Smooth muscle cell (in vitro differentiated cells): Measurements from ENCODE around the gene ZNF189. TPM values are rescaled to one million over a fixed set of nuclear protein-coding genes. Genes with fewer than 3 reads are reported as not detected.

Experiments used
- DNase-seq: peaks from one replicate; lab custom pipeline; 2025; ENCODE audit not compliant: unreplicated experiment; lab: John Stamatoyannopoulos, UW
- H2AFZ ChIP-seq: fragments of 200-600 bp; sonication (generic); 2 replicates; pipeline ENCODE4 v1.6.0; 2016; ENCODE audit warnings: antibody characterized with exemption, low read depth, mild to moderate bottlenecking
- H3F3A ChIP-seq: fragments of 200-600 bp; sonication (generic); 2 replicates; pipeline ENCODE4 v1.6.0; 2017; ENCODE audit warnings: antibody characterized with exemption, low read depth
- H3K27ac ChIP-seq: fragments of 200-600 bp; sonication (generic); 2 replicates; pipeline ENCODE4 v1.5.1; 2016; ENCODE audit warnings: low read depth, mild to moderate bottlenecking
- H3K27me3 ChIP-seq: fragments of 200-600 bp; sonication (generic); 2 replicates; pipeline ENCODE4 v1.6.1; 2016; ENCODE audit warnings: low read depth, mild to moderate bottlenecking
- H3K36me3 ChIP-seq: fragments of 200-600 bp; sonication (generic); 2 replicates; pipeline ENCODE4 v1.5.1; 2016; ENCODE audit warnings: low read depth
- H3K4me1 ChIP-seq: fragments of 200-600 bp; sonication (generic); 2 replicates; pipeline ENCODE4 v1.5.1; 2016; ENCODE audit warnings: low read depth
- H3K4me2 ChIP-seq: fragments of 200-600 bp; sonication (generic); 2 replicates; pipeline ENCODE4 v1.6.0; 2016; ENCODE audit warnings: mild to moderate bottlenecking
- H3K4me3 ChIP-seq: fragments of 200-600 bp; sonication (generic); 2 replicates; pipeline ENCODE4 v1.5.1; 2016; ENCODE audit warnings: mild to moderate bottlenecking
- H3K79me2 ChIP-seq: fragments of 200-600 bp; sonication (generic); 2 replicates; pipeline ENCODE4 v1.6.0; 2016; ENCODE audit warnings: low read depth, mild to moderate bottlenecking
- H3K9ac ChIP-seq: fragments of 200-600 bp; sonication (generic); 2 replicates; pipeline ENCODE4 v1.6.0; 2016; ENCODE audit warnings: low read depth
- H3K9me3 ChIP-seq: fragments of 200-600 bp; sonication (generic); replicated peaks from 2 replicates; pipeline ENCODE4 v1.5.1; 2016; ENCODE audit warnings: low read depth
- H4K20me1 ChIP-seq: fragments of 200-600 bp; sonication (generic); 2 replicates; pipeline ENCODE4 v1.6.0; 2016; ENCODE audit warnings: low read depth
- CTCF ChIP-seq: fragments of 200-600 bp; sonication (generic); IDR thresholded peaks from 2 replicates; pipeline ENCODE4 v1.5.1; 2017; ENCODE audit warnings: borderline replicate concordance, mild to moderate bottlenecking, antibody characterized with exemption; ENCODE audit not compliant: insufficient read depth, poor library complexity, severe bottlenecking
- WGBS: methylation state at CpG from one replicate; pipeline ENCODE4 v1.1.7; 2016; ENCODE audit warnings: low lambda C conversion rate; 5-methylcytosine and 5-hydroxymethylcytosine counted together
- polyA plus RNA-seq: library from polyadenylated mRNA; unstranded; fragments of >200 nt; fragmentation: Nextera tagmentation; extraction: Ambion mirVana; gene quantifications from 2 replicates; pipeline ENCODE4 v1.2.1, GENCODE V29; 2016
- total RNA-seq: library from RNA; depleted of rRNA; stranded (reverse); fragments of >200 nt; gene quantifications from 2 replicates; pipeline ENCODE4 v1.2.3, GENCODE V29; 2014

The ZNF189 gene
- total and polyA plus RNA-seq, 2 experiments from 2014 or later: 2.7 to 12.9 TPM

- no peak for TF ChIP-seq CTCF
- WGBS: 91% methylated on average over 8 of the region's 8 CpGs
- no peak overlapping the region for H3K4me2 ChIP-seq
Observed at GRCh38 chr9:101427358-101427757, 28.7 kb downstream of the ZNF189 start.

DNA sequence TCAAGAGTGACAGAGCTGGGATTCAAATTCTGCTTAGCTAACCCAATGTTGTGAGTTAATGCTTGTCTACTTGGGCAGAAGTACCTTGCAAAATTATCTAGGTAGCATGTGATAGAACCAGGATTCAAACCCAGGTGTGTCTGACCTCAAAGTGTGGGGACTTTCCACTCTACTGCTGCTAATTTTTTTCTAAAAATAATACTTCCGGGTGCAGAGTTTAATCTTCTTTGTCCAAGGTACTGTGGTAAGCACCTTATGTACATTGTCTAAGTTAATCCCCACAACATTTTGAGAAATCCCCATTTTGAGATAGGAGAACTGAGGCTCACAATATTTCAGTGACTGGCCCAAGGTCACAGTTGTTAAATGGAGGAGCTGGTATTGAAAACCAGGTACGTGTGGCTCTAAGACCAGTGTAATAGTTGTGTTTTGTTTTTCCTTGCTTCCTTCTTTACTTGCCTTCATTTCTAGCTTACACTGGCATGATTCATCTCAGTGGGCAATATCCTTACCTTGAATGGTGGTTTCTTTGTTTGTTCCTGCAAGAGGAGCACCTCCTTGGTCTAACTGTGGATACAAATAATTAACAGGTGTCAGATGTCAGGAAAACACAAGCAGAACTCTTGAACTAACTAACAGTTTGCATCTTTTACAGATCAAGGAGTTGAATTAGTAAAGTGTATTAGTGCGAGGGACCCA, 29.5 kb downstream of the ZNF189 start:
- Histone ChIP-seq H3K79me2 (no peaks in the 10 kb centered on the region), H3K4me2 (no peak overlapping the region), H3F3A (no peaks in the 10 kb centered on the region), H3K9me3 (no peaks in the 10 kb centered on the region), H3K4me1 (no peaks in the 10 kb centered on the region), H3K27me3 (no peaks in the 10 kb centered on the region), H2AFZ (no peak overlapping the region), H4K20me1 (no peaks in the 10 kb centered on the region), H3K27ac (no peak overlapping the region), H3K4me3 (no peak overlapping the region), H3K9ac (no peak overlapping the region), H3K36me3 (no peaks in the 10 kb centered on the region)
- 86% methylated on average over 3 of the region's 3 CpGs for WGBS
- DNase-seq: no peak
- TF ChIP-seq CTCF: no peak

More at GRCh38 chr9:101427358-101427757, 28.7 kb downstream of the ZNF189 start:
- no peaks in the 10 kb centered on the region for H3K4me1 ChIP-seq
- no peaks in the 10 kb centered on the region for H3K79me2 ChIP-seq
- no peak overlapping the region for H3K27ac ChIP-seq
- no peaks in the 10 kb centered on the region for H3K9me3 ChIP-seq
- H3F3A ChIP-seq: no peaks in the 10 kb centered on the region
- H4K20me1 ChIP-seq: no peaks in the 10 kb centered on the region
- H3K27me3 ChIP-seq: no peaks in the 10 kb centered on the region
- H3K9ac ChIP-seq: no peak overlapping the region
- no peak overlapping the region for H3K4me3 ChIP-seq
- H3K36me3 ChIP-seq: no peaks in the 10 kb centered on the region
- no peak overlapping the region for H2AFZ ChIP-seq
- no peak for DNase-seq

DNA sequence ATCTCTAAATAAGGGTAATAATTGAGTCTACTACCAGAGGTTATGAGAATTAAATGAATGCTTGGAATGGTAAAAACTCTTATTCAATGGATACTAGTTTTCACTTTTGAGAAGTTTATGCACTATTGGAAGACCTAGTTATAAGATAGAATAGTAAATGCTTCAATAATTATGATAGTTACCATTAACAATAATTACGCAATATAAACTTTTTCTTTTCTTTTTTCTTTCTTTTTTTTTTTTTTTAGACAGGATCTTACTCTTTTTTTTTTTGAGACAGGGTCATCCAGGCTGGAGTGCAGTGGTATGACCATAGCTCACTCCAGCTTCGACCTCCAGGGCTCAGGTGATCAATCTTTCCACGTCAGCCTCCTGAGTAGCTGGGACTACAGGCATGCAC, 30.3 kb downstream of the ZNF189 start:
- Histone ChIP-seq H3K4me1 (no peaks in the 10 kb centered on the region), H3K36me3 (no peaks in the 10 kb centered on the region), H3F3A (no peaks in the 10 kb centered on the region), H4K20me1 (no peaks in the 10 kb centered on the region), H3K79me2 (no peaks in the 10 kb centered on the region), H3K9me3 (no peaks in the 10 kb centered on the region), H3K27me3 (no peaks in the 10 kb centered on the region), H3K9ac (no peak overlapping the region), H3K27ac (no peak overlapping the region), H2AFZ (no peak overlapping the region), H3K4me3 (no peak overlapping the region), H3K4me2 (no peak overlapping the region)
- no peak for DNase-seq
- TF ChIP-seq CTCF: no peak
- 99% methylated on average over 3 of the region's 3 CpGs for WGBS

DNA sequence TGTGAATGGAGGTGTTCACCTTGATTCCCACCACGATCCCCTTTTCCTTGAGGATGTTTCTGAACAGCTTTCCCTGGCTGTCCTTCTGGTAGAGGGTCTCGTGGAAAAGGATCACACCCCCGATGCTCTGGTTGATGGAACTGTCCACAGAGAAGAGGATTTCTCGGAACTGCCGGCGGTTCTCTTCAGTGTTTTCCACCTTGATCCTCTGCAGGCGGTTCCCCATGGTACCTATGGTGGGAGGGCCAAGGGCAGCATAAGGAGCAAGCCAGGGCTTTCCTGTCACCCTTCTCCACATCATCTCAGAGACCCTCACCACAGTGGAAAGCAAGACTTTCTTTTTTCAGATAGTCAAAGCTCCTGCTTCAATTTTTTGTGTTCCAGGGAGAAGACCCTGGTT, 31.1 kb downstream of the ZNF189 start:
- WGBS: 93% methylated on average over 7 of the region's 7 CpGs
- no peak for TF ChIP-seq CTCF

More for the DNA sequence above, 31.1 kb downstream of the ZNF189 start:
- no peak for DNase-seq
- Histone ChIP-seq H3K79me2 (no peaks in the 10 kb centered on the region), H3K4me3 (no peak overlapping the region), H3K4me2 (no peak overlapping the region), H3K9me3 (no peaks in the 10 kb centered on the region), H3K27me3 (no peaks in the 10 kb centered on the region), H4K20me1 (no peaks in the 10 kb centered on the region), H2AFZ (no peak overlapping the region), H3K36me3 (no peaks in the 10 kb centered on the region), H3K4me1 (no peaks in the 10 kb centered on the region), H3K9ac (no peak overlapping the region), H3F3A (no peaks in the 10 kb centered on the region), H3K27ac (no peak overlapping the region)
